MM.1S (cell line): ENCODE measurements around the gene SFSWAP.

Experiments used
- EZH2phosphoT487 ChIP-seq: fragments of 300-600 bp; sonication (generic); IDR thresholded peaks from 2 replicates; pipeline ENCODE4 v1.6.1; 2018; ENCODE audit warnings: antibody characterized with exemption, low read length
- TF ChIP-seq, protein P1 (sequence below): fragments of 300-600 bp; sonication (generic); IDR thresholded peaks from 2 replicates; pipeline ENCODE4 v1.5.1; 2016; ENCODE audit warnings: antibody characterized with exemption, low read length, mixed read lengths

DNA sequence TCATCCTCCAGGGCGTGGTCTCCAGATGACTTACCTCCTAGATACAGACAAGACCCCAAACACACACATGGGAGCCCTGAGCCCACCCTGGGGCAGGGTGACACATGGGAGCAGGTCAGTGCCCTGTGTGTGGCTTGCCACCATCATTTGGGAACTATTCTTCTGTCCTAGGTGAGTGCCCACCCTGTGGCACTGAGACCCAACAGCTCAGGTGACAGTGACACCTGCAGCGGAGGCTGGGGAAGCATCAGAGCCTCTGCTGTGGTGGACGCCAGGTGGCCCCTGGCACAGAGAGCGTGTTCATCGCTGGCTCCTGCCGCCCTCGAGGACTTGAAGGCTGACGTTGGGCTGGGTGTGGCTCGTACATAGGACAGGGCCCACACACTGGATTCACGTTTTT is 23.0 kb downstream of the SFSWAP start:
- TF ChIP-seq, protein P1, sequence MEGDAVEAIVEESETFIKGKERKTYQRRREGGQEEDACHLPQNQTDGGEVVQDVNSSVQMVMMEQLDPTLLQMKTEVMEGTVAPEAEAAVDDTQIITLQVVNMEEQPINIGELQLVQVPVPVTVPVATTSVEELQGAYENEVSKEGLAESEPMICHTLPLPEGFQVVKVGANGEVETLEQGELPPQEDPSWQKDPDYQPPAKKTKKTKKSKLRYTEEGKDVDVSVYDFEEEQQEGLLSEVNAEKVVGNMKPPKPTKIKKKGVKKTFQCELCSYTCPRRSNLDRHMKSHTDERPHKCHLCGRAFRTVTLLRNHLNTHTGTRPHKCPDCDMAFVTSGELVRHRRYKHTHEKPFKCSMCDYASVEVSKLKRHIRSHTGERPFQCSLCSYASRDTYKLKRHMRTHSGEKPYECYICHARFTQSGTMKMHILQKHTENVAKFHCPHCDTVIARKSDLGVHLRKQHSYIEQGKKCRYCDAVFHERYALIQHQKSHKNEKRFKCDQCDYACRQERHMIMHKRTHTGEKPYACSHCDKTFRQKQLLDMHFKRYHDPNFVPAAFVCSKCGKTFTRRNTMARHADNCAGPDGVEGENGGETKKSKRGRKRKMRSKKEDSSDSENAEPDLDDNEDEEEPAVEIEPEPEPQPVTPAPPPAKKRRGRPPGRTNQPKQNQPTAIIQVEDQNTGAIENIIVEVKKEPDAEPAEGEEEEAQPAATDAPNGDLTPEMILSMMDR, result no peak
- no peak for TF ChIP-seq EZH2phosphoT487
